Measurements from ENCODE around the gene SLC27A3. TPM values are rescaled to one million over a fixed set of nuclear protein-coding genes. Genes with fewer than 3 reads are reported as not detected.

SLC27A3 gene
- total RNA-seq, 2 donors from 2014 or later = 60.6 to 64.5 TPM

GRCh38 chr1:153803470-153804056, 28.4 kb downstream of the SLC27A3 start:
- Mint-ChIP-seq H3K36me3 (ENCODE audit: low read depth) (peaks cover 23% of the 10 kb centered on the region), H3K4me1 (no peaks in the 10 kb centered on the region)

GRCh38 chr1:153804112-153804511, 28.9 kb downstream of the SLC27A3 start:
- no peak overlapping the region for H3K27ac Mint-ChIP-seq

More at GRCh38 chr1:153803470-153804056, 28.4 kb downstream of the SLC27A3 start:
- Histone ChIP-seq H3K9ac (ENCODE audit: extremely low read depth, low read length, poor library complexity, severe bottlenecking) (no peak overlapping the region), H3K9me3 (ENCODE audit: control insufficient read depth, low read length) (no peaks in the 10 kb centered on the region), H3K36me3 (ENCODE audit: control insufficient read depth, insufficient read depth, low read length) (peaks cover 29% of the 10 kb centered on the region), H3K4me3 (ENCODE audit: low read length) (no peak overlapping the region), H3K27ac (ENCODE audit: low read depth, low read length) (peak overlapping the region; percentile 47), H3K4me1 (ENCODE audit: control insufficient read depth, insufficient read depth, low read length) (no peaks in the 10 kb centered on the region), H3K27me3 (ENCODE audit: control insufficient read depth, insufficient read depth, low read length, poor library complexity, severe bottlenecking) (no peaks in the 10 kb centered on the region)
- H3K27ac Mint-ChIP-seq = no peak overlapping the region
- no peak overlapping the region for H3K4me3 Mint-ChIP-seq
- no peaks in the 10 kb centered on the region for H3K9me3 Mint-ChIP-seq
- no peak for TF ChIP-seq CTCF (conservative IDR thresholded peaks at IDR 0.05)
- H3K27me3 Mint-ChIP-seq (ENCODE audit: insufficient read depth) = no peaks in the 10 kb centered on the region
- no peak for DNase-seq
- 87 to 97% methylated on average over 3 of the region's 3 CpGs for WGBS, 2 experiments (ENCODE audit: insufficient coverage in 1 of 2, insufficient read length in 1 of 2)

GRCh38 chr1:153805042-153805745, 30.0 kb downstream of the SLC27A3 start:
- H3K4me1 Mint-ChIP-seq = no peaks in the 10 kb centered on the region
- Histone ChIP-seq H3K27me3 (ENCODE audit: control insufficient read depth, insufficient read depth, low read length, poor library complexity, severe bottlenecking) (no peaks in the 10 kb centered on the region), H3K27ac (ENCODE audit: low read depth, low read length) (peak overlapping the region; percentile 72), H3K4me1 (ENCODE audit: control insufficient read depth, insufficient read depth, low read length) (no peaks in the 10 kb centered on the region), H3K4me3 (ENCODE audit: low read length) (no peak overlapping the region), H3K9me3 (ENCODE audit: control insufficient read depth, low read length) (no peaks in the 10 kb centered on the region), H3K9ac (ENCODE audit: extremely low read depth, low read length, poor library complexity, severe bottlenecking) (no peak overlapping the region), H3K36me3 (ENCODE audit: control insufficient read depth, insufficient read depth, low read length) (peaks cover 45% of the 10 kb centered on the region)
- no peak overlapping the region for H3K27ac Mint-ChIP-seq
- H3K27me3 Mint-ChIP-seq (ENCODE audit: insufficient read depth) = no peaks in the 10 kb centered on the region
- H3K4me3 Mint-ChIP-seq = no peak overlapping the region
- no peak for DNase-seq
- H3K9me3 Mint-ChIP-seq = no peaks in the 10 kb centered on the region
- TF ChIP-seq CTCF (conservative IDR thresholded peaks at IDR 0.05) = no peak
- H3K36me3 Mint-ChIP-seq (ENCODE audit: low read depth) = peaks cover 37% of the 10 kb centered on the region
- 91 to 96% methylated on average over 5 of the region's 5 CpGs for WGBS, 2 experiments (ENCODE audit: insufficient coverage in 1 of 2, insufficient read length in 1 of 2)

More at GRCh38 chr1:153804112-153804511, 28.9 kb downstream of the SLC27A3 start:
- Histone ChIP-seq H3K27ac (ENCODE audit: low read depth, low read length) (no peak overlapping the region), H3K4me1 (ENCODE audit: control insufficient read depth, insufficient read depth, low read length) (no peaks in the 10 kb centered on the region), H3K9ac (ENCODE audit: extremely low read depth, low read length, poor library complexity, severe bottlenecking) (no peak overlapping the region), H3K27me3 (ENCODE audit: control insufficient read depth, insufficient read depth, low read length, poor library complexity, severe bottlenecking) (no peaks in the 10 kb centered on the region), H3K36me3 (ENCODE audit: control insufficient read depth, insufficient read depth, low read length) (peaks cover 35% of the 10 kb centered on the region), H3K9me3 (ENCODE audit: control insufficient read depth, low read length) (no peaks in the 10 kb centered on the region), H3K4me3 (ENCODE audit: low read length) (no peak overlapping the region)
- Mint-ChIP-seq H3K27me3 (ENCODE audit: insufficient read depth) (no peaks in the 10 kb centered on the region), H3K9me3 (no peaks in the 10 kb centered on the region), H3K36me3 (ENCODE audit: low read depth) (peaks cover 26% of the 10 kb centered on the region), H3K4me3 (no peak overlapping the region), H3K4me1 (no peaks in the 10 kb centered on the region)
- 85 to 91% methylated on average over 1 to 2 of the region's 2 CpGs for WGBS, 2 experiments (ENCODE audit: insufficient coverage in 1 of 2, insufficient read length in 1 of 2)
- TF ChIP-seq CTCF (conservative IDR thresholded peaks at IDR 0.05) = no peak
- DNase-seq = no peak
